ENCODE measurements around the gene NTRK2. TPM values are rescaled to one million over a fixed set of nuclear protein-coding genes. Genes with fewer than 3 reads are reported as not detected.

NTRK2 gene
- total RNA-seq, 1 donor from 2014 or later, result 3.8 TPM

GRCh38 chr9:84807431-84807830 is 137.9 kb downstream of the NTRK2 start:
- Histone ChIP-seq H3K27ac (replicated peaks) (no peak overlapping the region), H3K9me3 (replicated peaks) (no peaks in the 10 kb centered on the region), H3K27me3 (ENCODE audit: low read depth) (no peaks in the 10 kb centered on the region), H3K4me1 (no peaks in the 10 kb centered on the region), H3K36me3 (no peaks in the 10 kb centered on the region), H3K4me3 (no peak overlapping the region)
- intact Hi-C loops (cut with micrococcal nuclease), result no loop called here
- TF ChIP-seq, protein P1, sequence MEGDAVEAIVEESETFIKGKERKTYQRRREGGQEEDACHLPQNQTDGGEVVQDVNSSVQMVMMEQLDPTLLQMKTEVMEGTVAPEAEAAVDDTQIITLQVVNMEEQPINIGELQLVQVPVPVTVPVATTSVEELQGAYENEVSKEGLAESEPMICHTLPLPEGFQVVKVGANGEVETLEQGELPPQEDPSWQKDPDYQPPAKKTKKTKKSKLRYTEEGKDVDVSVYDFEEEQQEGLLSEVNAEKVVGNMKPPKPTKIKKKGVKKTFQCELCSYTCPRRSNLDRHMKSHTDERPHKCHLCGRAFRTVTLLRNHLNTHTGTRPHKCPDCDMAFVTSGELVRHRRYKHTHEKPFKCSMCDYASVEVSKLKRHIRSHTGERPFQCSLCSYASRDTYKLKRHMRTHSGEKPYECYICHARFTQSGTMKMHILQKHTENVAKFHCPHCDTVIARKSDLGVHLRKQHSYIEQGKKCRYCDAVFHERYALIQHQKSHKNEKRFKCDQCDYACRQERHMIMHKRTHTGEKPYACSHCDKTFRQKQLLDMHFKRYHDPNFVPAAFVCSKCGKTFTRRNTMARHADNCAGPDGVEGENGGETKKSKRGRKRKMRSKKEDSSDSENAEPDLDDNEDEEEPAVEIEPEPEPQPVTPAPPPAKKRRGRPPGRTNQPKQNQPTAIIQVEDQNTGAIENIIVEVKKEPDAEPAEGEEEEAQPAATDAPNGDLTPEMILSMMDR (IDR thresholded peaks at IDR 0.05; ENCODE audit: borderline replicate concordance), result no peak
- no peak for DNase-seq

- DNase-seq, result no peak
- intact Hi-C loops (cut with micrococcal nuclease), result no loop called here
- H3K4me3 ChIP-seq, result no peak overlapping the region
- no peaks in the 10 kb centered on the region for H3K4me1 ChIP-seq
- TF ChIP-seq, protein P1 (IDR thresholded peaks at IDR 0.05; ENCODE audit: borderline replicate concordance), result no peak
- no peaks in the 10 kb centered on the region for H3K36me3 ChIP-seq
- H3K27me3 ChIP-seq (ENCODE audit: low read depth), result no peaks in the 10 kb centered on the region
- H3K27ac ChIP-seq (replicated peaks), result no peak overlapping the region
- H3K9me3 ChIP-seq (replicated peaks), result no peaks in the 10 kb centered on the region
Observed at GRCh38 chr9:84807870-84808390, 138.4 kb downstream of the NTRK2 start.

- no peaks in the 10 kb centered on the region for H3K4me1 ChIP-seq
- intact Hi-C loops (cut with micrococcal nuclease), result no loop called here
- no peaks in the 10 kb centered on the region for H3K27me3 ChIP-seq (ENCODE audit: low read depth)
- no peaks in the 10 kb centered on the region for H3K36me3 ChIP-seq
- DNase-seq, result no peak
- TF ChIP-seq, protein P1 (IDR thresholded peaks at IDR 0.05; ENCODE audit: borderline replicate concordance), result no peak
- no peaks in the 10 kb centered on the region for H3K9me3 ChIP-seq (replicated peaks)
- H3K27ac ChIP-seq (replicated peaks), result no peak overlapping the region
- H3K4me3 ChIP-seq, result no peak overlapping the region
Observed at GRCh38 chr9:84808416-84808815, 138.9 kb downstream of the NTRK2 start.

DNA sequence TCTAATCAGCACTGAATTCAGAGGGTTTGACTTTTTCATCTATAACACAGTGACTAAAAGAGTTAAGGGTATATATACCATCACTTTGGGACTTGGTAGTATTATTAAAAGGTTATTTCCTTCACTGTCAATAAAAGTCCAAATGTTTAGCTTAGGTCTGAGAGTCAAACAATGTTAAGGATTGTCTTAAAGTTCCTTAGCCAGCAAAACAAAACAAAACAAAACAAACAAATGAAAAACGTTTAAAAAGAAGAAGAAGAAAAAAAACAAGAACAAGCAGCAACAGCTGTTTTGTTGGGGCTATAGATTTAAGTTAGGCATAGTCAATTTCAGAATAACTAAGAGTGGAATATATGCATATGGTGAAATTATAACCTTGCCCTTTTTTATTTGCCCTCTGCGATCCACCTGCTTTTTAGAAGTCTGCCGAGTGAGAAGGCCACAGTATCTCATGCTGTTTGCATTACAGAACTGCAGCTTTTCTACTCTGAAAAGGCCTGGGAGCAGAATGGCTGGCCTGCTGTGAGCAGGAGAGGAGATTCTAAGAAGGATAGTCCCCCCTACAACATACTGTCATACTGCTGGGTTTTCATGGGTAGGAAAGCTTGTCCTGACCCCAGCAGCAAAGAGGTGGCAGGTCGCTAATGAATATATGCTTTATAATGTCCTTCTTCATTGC is 141.7 kb downstream of the NTRK2 start:
- no peaks in the 10 kb centered on the region for H3K4me1 ChIP-seq
- H3K36me3 ChIP-seq, result no peaks in the 10 kb centered on the region
- no peaks in the 10 kb centered on the region for H3K27me3 ChIP-seq (ENCODE audit: low read depth)
- intact Hi-C loops (cut with micrococcal nuclease), result no loop called here
- DNase-seq, result no peak
- H3K9me3 ChIP-seq (replicated peaks), result no peaks in the 10 kb centered on the region
- no peak overlapping the region for H3K27ac ChIP-seq (replicated peaks)
- TF ChIP-seq, protein P1 (IDR thresholded peaks at IDR 0.05; ENCODE audit: borderline replicate concordance), result no peak
- no peak overlapping the region for H3K4me3 ChIP-seq

DNA sequence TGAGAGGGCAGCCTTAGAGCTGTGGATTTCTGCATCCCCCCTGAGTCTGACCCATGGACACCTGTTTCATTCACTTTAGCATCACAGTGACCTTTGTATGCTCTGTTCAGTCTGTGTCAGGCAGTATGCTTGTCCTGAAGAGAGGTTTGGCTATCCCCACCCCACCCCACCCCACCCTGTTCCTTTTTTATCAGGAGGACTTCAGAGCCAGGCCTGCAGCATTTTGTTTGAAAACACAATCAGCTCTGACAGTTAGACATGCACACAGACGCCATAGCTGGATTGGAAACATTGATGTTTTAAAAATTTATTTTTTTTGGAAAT is 142.2 kb downstream of the NTRK2 start:
- no peaks in the 10 kb centered on the region for H3K9me3 ChIP-seq (replicated peaks)
- DNase-seq, result no peak
- H3K36me3 ChIP-seq, result no peaks in the 10 kb centered on the region
- H3K27ac ChIP-seq (replicated peaks), result no peak overlapping the region
- TF ChIP-seq, protein P1 (IDR thresholded peaks at IDR 0.05; ENCODE audit: borderline replicate concordance), result no peak
- H3K4me1 ChIP-seq, result no peaks in the 10 kb centered on the region
- intact Hi-C loops (cut with micrococcal nuclease), result no loop called here
- H3K27me3 ChIP-seq (ENCODE audit: low read depth), result no peaks in the 10 kb centered on the region
- H3K4me3 ChIP-seq, result no peak overlapping the region

All from left ventricle myocardium inferior (tissue), 1 donor.